Gastroesophageal sphincter (tissue), 4 donors: ENCODE results near the gene ZNF543. TPM values are rescaled to one million over a fixed set of nuclear protein-coding genes. Genes with fewer than 3 reads are reported as not detected.

Source experiments
- ATAC-seq: fragments of 150-250 bp; one replicate; pipeline ENCODE4 v1.9.1; 2016; ENCODE audit warnings: mild to moderate bottlenecking, moderate library complexity
- H3K27ac ChIP-seq, 4 donors: fragments of 200-600 bp; sonication (generic) in 3 of 4; 1 replicate in 3 of 4; 2 replicates in 1 of 4; pipeline ENCODE4 v1.5.1; 2016 to 2019
- H3K27me3 ChIP-seq: fragments of 200-600 bp; sonication (generic); one replicate; pipeline ENCODE4 v1.5.1; 2019
- H3K36me3 ChIP-seq, 2 donors: fragments of 200-600 bp; sonication (generic); one replicate each; pipeline ENCODE4 v1.5.1; 2019; ENCODE audit warnings: control low read depth in 1 of 2
- H3K4me1 ChIP-seq, 3 donors: fragments of 200-600 bp; sonication (generic); 1 replicate in 2 of 3; 2 replicates in 1 of 3; pipeline ENCODE4 v1.5.1; 2016 to 2019; ENCODE audit warnings: control low read depth in 2 of 3
- H3K4me3 ChIP-seq, 2 donors: fragments of 200-600 bp; sonication (generic); one replicate each; pipeline ENCODE4 v1.5.1; 2019; ENCODE audit warnings: mild to moderate bottlenecking in 1 of 2, moderate library complexity in 1 of 2
- H3K9me3 ChIP-seq, 3 donors: fragments of 200-600 bp; sonication (generic); one replicate each; pipeline ENCODE4 v1.5.1; 2017 to 2019; ENCODE audit warnings: control low read depth in 2 of 3
- EP300 ChIP-seq: sonication (generic); formaldehyde crosslinking; IDR thresholded peaks from one replicate; pipeline ENCODE4 v1.6.1; 2017; ENCODE audit warnings: antibody characterized with exemption, mild to moderate bottlenecking
- POLR2A ChIP-seq, 2 donors: fragments of 450-650 bp; IDR thresholded peaks; one replicate each; pipeline ENCODE4 v1.6.1; 2017; ENCODE audit warnings: antibody characterized with exemption in 2 of 2, mild to moderate bottlenecking in 2 of 2, moderate library complexity in 1 of 2
- POLR2AphosphoS5 ChIP-seq: sonication (generic); formaldehyde crosslinking; IDR thresholded peaks from one replicate; pipeline ENCODE4 v1.6.1; 2017; ENCODE audit warnings: antibody characterized with exemption
- WGBS, 2 donors: methylation state at CpG; one replicate each; pipeline ENCODE4 v1.1.5; 2018; ENCODE audit warnings: low coverage in 1 of 2; 5-methylcytosine and 5-hydroxymethylcytosine counted together
- total RNA-seq, 4 donors: library from RNA; depleted of rRNA; stranded (reverse); fragments of >200 nt; gene quantifications; one replicate each; pipeline ENCODE4 v1.1.0, GENCODE V29; 2016
- TF ChIP-seq, protein P1 (sequence below), 4 experiments: fragments of 200-600 bp in 2 of 4; fragments of 450-650 bp in 2 of 4; sonication (generic) in 1 of 4; IDR thresholded peaks; one replicate each; pipeline ENCODE4 v1.5.1; 2017 to 2019; ENCODE audit warnings: antibody characterized with exemption in 4 of 4, mild to moderate bottlenecking in 2 of 4, moderate library complexity in 2 of 4

The ZNF543 gene
- total RNA-seq, 4 donors from 2014 or later: 9.3 to 11.7 (median 9.7) TPM

DNA sequence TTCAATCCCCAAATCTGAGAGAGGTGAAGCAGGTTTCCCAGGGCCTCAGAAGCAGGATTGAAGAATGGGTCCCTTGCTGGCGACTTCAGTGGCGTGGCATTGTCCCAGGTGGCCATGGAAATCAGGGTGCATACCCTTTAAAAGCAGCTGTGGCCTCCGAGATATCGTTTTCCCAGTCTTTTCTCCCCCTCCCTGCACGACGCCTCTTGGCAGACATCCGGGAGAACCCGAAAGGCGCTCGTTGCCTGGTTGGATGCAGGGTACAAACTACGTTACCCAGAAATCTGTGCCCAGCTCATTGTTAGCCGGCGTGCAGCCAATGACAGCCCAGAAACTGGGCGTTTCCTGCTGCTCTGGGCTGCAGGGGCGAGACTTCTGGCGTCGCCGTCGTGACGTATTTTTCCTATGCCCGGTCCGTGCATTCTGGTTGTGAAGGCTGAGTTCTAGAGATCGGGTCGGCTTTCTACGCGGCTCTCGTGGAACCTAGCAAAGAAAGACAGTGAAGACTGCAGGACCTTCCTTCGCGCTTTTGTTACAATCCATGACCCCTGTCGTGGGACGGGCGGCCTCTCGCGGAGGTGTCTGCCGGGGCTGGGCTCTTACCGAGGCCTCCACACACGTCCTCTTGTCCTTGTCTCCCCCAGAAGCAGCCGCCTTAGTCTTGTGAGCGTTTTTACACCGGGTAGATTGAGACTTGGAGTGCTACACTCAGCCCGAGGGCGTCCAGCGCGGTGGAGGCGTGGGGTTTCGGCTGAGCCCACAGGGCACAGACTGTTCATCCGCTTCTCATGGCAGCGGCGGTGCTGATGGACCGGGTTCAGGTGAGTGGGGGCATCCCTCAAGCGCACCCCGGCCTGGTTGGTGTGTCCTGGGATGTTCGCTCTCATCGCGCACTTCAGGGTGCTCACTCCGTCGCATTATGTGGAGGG lies 30.9 kb downstream of the ZNF543 start, which contains the start of gene ZNF304:
Gene ZNF304, plus strand, starts transcription at position 395 of the 929 bp plus-strand sequence. Its CDS starts 394 bp downstream, at position 789.
- peak; percentile 100 for ATAC-seq
- H3K27me3 ChIP-seq: no peaks in the 10 kb centered on the region
- WGBS, 2 donors: 0% methylated on average over 4 of the region's 57 CpGs

DNA sequence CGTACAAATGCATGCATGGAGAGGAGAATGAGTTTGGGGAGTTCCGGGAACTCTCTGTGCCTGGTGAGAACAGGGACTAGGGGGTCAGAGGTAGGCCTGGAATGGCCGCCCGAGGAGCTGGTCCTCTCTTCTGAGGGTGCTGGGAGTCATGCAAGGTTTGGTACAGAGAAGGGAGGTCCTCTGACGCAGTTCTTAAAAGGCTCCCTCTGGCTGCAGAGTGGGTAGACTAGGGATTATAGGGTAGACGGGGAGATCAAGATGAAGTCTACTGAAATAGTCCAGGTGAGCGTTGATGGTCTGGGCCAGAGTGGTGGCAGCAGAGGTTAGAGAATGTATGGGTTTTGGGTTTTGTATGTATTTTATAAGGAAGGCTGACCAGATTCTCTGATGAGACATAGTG lies 31.6 kb downstream of the ZNF543 start:
- Histone ChIP-seq H3K36me3 (peaks cover 5 to 44% of the 10 kb centered on the region in 2 donors), H3K27ac (peak overlapping the region in 3 of 4 donors; percentile 85 to 89 (median 87)), H3K27me3 (no peaks in the 10 kb centered on the region), H3K4me1 (peaks cover 0 to 34% (median 9%) of the 10 kb centered on the region in 3 donors), H3K4me3 (peak overlapping the region; percentile 60 to 93), H3K9me3 (peaks cover 0 to 46% (median 0%) of the 10 kb centered on the region in 3 donors)
- TF ChIP-seq, protein P1, sequence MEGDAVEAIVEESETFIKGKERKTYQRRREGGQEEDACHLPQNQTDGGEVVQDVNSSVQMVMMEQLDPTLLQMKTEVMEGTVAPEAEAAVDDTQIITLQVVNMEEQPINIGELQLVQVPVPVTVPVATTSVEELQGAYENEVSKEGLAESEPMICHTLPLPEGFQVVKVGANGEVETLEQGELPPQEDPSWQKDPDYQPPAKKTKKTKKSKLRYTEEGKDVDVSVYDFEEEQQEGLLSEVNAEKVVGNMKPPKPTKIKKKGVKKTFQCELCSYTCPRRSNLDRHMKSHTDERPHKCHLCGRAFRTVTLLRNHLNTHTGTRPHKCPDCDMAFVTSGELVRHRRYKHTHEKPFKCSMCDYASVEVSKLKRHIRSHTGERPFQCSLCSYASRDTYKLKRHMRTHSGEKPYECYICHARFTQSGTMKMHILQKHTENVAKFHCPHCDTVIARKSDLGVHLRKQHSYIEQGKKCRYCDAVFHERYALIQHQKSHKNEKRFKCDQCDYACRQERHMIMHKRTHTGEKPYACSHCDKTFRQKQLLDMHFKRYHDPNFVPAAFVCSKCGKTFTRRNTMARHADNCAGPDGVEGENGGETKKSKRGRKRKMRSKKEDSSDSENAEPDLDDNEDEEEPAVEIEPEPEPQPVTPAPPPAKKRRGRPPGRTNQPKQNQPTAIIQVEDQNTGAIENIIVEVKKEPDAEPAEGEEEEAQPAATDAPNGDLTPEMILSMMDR (IDR thresholded peaks at IDR 0.05): no peak
- TF ChIP-seq POLR2AphosphoS5 (no peak), POLR2A (IDR thresholded peaks at IDR 0.05) (no peak), EP300 (no peak)
- ATAC-seq: no peak
- 18% methylated on average over 7 of the region's 7 CpGs; no CpG with 5 or more reads in 1 of the 2 donors for WGBS, 2 donors

More for the DNA sequence above, 30.9 kb downstream of the ZNF543 start, which contains the start of gene ZNF304:
- H3K4me1 ChIP-seq: peaks cover 0 to 34% (median 9%) of the 10 kb centered on the region in 3 donors
- H3K9me3 ChIP-seq: peaks cover 0 to 39% (median 0%) of the 10 kb centered on the region in 3 donors
- TF ChIP-seq EP300 (no peak), POLR2AphosphoS5 (peak; percentile 78), POLR2A (IDR thresholded peaks at IDR 0.05) (peak in 1 of 2 donors; percentile 15)
- TF ChIP-seq, protein P1 (IDR thresholded peaks at IDR 0.05): peak in 1 of 4 experiments; percentile 7
- H3K27ac ChIP-seq: peak within 1 kb of the TSS; percentile 39 to 89 (median 86)
- peak within 1 kb of the TSS; percentile 60 to 93 for H3K4me3 ChIP-seq
- H3K36me3 ChIP-seq: peaks cover 0 to 37% of the 10 kb centered on the region in 2 donors

DNA sequence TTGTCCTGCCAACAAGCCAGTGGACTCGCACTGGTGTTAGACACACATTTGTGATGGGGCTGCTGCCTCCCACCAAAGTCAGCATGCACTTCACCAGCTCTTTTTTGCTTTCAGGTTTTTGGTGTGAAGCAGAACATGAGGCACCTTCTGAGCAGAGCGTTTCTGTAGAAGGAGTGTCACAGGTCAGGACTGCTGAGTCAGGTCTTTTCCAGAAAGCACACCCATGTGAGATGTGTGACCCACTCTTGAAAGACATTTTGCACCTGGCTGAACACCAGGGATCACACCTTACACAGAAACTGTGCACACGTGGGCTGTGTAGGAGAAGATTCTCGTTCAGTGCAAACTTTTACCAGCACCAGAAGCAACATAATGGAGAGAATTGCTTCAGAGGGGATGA lies 35.6 kb downstream of the ZNF543 start:
- peaks cover 0 to 28% (median 9%) of the 10 kb centered on the region in 3 donors for H3K4me1 ChIP-seq
- H3K4me3 ChIP-seq: no peak overlapping the region
- peaks cover 7 to 77% of the 10 kb centered on the region in 2 donors for H3K36me3 ChIP-seq
- H3K27me3 ChIP-seq: no peaks in the 10 kb centered on the region
- TF ChIP-seq POLR2AphosphoS5: no peak
- no peak for TF ChIP-seq EP300
- TF ChIP-seq POLR2A (IDR thresholded peaks at IDR 0.05): no peak
- TF ChIP-seq, protein P1 (IDR thresholded peaks at IDR 0.05): no peak
- WGBS, 2 donors: 83 to 88% methylated on average over 1 to 3 of the region's 4 CpGs
- peaks cover 0 to 85% (median 0%) of the 10 kb centered on the region in 3 donors for H3K9me3 ChIP-seq
- H3K27ac ChIP-seq: no peak overlapping the region
- ATAC-seq: no peak

DNA sequence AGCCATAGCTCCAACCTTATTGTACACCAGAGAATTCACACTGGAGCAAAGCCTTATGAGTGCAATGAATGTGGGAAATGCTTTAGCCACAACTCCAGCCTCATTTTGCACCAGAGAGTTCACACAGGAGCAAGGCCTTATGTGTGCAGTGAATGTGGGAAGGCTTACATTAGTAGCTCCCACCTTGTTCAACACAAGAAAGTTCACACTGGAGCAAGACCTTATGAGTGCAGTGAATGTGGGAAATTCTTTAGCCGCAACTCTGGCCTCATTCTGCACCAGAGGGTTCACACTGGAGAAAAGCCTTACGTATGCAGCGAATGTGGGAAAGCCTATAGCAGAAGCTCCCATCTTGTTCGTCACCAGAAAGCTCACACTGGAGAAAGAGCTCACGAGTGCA lies 37.1 kb downstream of the ZNF543 start:
- Histone ChIP-seq H3K27ac (no peak overlapping the region), H3K27me3 (no peaks in the 10 kb centered on the region), H3K4me3 (no peak overlapping the region), H3K36me3 (peaks cover 7 to 77% of the 10 kb centered on the region in 2 donors), H3K4me1 (peaks cover 0 to 23% (median 1%) of the 10 kb centered on the region in 3 donors), H3K9me3 (peaks cover 0 to 87% (median 0%) of the 10 kb centered on the region in 3 donors)
- ATAC-seq: no peak
- no peak for TF ChIP-seq EP300
- TF ChIP-seq POLR2A (IDR thresholded peaks at IDR 0.05): no peak
- TF ChIP-seq POLR2AphosphoS5: no peak
- TF ChIP-seq, protein P1 (IDR thresholded peaks at IDR 0.05): no peak
- WGBS, 2 donors: 91 to 92% methylated on average over 4 to 5 of the region's 5 CpGs
